LNCAP (cell line): ENCODE measurements around the gene RRP1.

Experiments used
- CTCF ChIP-seq: fragments of 450-650 bp; IDR thresholded peaks from 2 replicates; pipeline ENCODE4 v1.5.1; 2017; ENCODE audit warnings: mild to moderate bottlenecking

Gene RRP1

GRCh38 chr21:43800566-43800965 lies 11.2 kb downstream of the RRP1 start:
- TF ChIP-seq CTCF = no peak

GRCh38 chr21:43801006-43801783 lies 11.8 kb downstream of the RRP1 start:
- TF ChIP-seq CTCF = no peak

- no peak for TF ChIP-seq CTCF
Measured at GRCh38 chr21:43802713-43803313, 13.4 kb downstream of the RRP1 start.

GRCh38 chr21:43803558-43804300 lies 14.4 kb downstream of the RRP1 start:
- TF ChIP-seq CTCF = no peak

- no peak for TF ChIP-seq CTCF
Measured at GRCh38 chr21:43805275-43805800, 16.0 kb downstream of the RRP1 start.

GRCh38 chr21:43806017-43806710 lies 16.8 kb downstream of the RRP1 start:
- no peak for TF ChIP-seq CTCF

- no peak for TF ChIP-seq CTCF
Measured at GRCh38 chr21:43808367-43808766, 19.0 kb downstream of the RRP1 start.
